Transverse colon (tissue), 4 donors: ENCODE measurements around the gene TMEM222. TPM values are rescaled to one million over a fixed set of nuclear protein-coding genes. Genes with fewer than 3 reads are reported as not detected.

Experiments
- DNase-seq: peaks from one replicate; pipeline ENCODE4 v3.0.0-alpha.2; 2019
- H3K27ac ChIP-seq, 4 donors: fragments of 200-600 bp; sonication (generic); 2 replicates each; pipeline ENCODE4 v1.5.1; 2016 to 2018; ENCODE audit warnings: inconsistent platforms in 4 of 4
- H3K27me3 ChIP-seq: fragments of 200-600 bp; sonication (generic); 2 replicates; pipeline ENCODE4 v1.5.1; 2017; ENCODE audit warnings: inconsistent platforms
- H3K36me3 ChIP-seq, 4 donors: fragments of 200-600 bp; sonication (generic); 2 replicates each; pipeline ENCODE4 v1.5.1; 2017 to 2019; ENCODE audit warnings: inconsistent platforms in 4 of 4
- H3K4me1 ChIP-seq, 4 donors: fragments of 200-600 bp; sonication (generic); 2 replicates each; pipeline ENCODE4 v1.5.1; 2017 to 2020; ENCODE audit warnings: inconsistent platforms in 4 of 4
- H3K4me3 ChIP-seq, 4 donors: fragments of 200-600 bp; sonication (generic); 1 replicate in 1 of 4; 2 replicates in 3 of 4; pipeline versions ENCODE4 v1.5.1 to v1.6.1; 2017 to 2019; ENCODE audit warnings: inconsistent platforms in 4 of 4
- H3K9me3 ChIP-seq, 2 donors: fragments of 200-600 bp; sonication (generic); 2 replicates each; pipeline ENCODE4 v1.5.1; 2017 to 2019; ENCODE audit warnings: inconsistent platforms in 2 of 2
- CTCF ChIP-seq, 5 experiments: fragments of 200-600 bp in 3 of 5; fragments of 450-650 bp in 2 of 5; sonication (generic) in 3 of 5; IDR thresholded peaks; 1 replicate in 2 of 5; 2 replicates in 3 of 5; pipeline ENCODE4 v1.5.1; 2016 to 2017; ENCODE audit warnings: antibody characterized with exemption in 5 of 5, inconsistent platforms in 3 of 5, mild to moderate bottlenecking in 2 of 5, moderate library complexity in 1 of 5
- EP300 ChIP-seq: sonication (generic); formaldehyde crosslinking; IDR thresholded peaks from one replicate; pipeline ENCODE4 v1.6.1; 2017; ENCODE audit warnings: antibody characterized with exemption, low read depth
- POLR2A ChIP-seq: fragments of 450-650 bp; IDR thresholded peaks from one replicate; pipeline ENCODE4 v1.6.1; 2016; ENCODE audit warnings: antibody characterized with exemption, mild to moderate bottlenecking, moderate library complexity
- POLR2AphosphoS5 ChIP-seq, 3 donors: sonication (generic); formaldehyde crosslinking; IDR thresholded peaks; one replicate each; pipeline ENCODE4 v1.6.1; 2016; ENCODE audit warnings: antibody characterized with exemption in 3 of 3
- WGBS, 2 donors: methylation state at CpG; one replicate each; pipeline ENCODE4 v1.1.5; 2018; ENCODE audit warnings: low coverage in 1 of 2; 5-methylcytosine and 5-hydroxymethylcytosine counted together
- in situ Hi-C, 4 donors: fragments of 200-750 bp; cut with MboI; loops; one replicate each; pipeline versions ENCODE4 v1.15.0 to v1.15.1; 2017; ENCODE audit warnings: low sequenced_read_pairs in 3 of 4, low pct_ligation_motif_present in 1 of 4, low pct_unique_long_range_greater_than_20kb in 1 of 4
- intact Hi-C: fragments of 100-400 bp; cut with DNase I; formaldehyde crosslinking; loops from one replicate; pipeline ENCODE4 v1.15.1; 2023; ENCODE audit warnings: low total_unique reads
- total RNA-seq, 4 donors: library from RNA; depleted of rRNA; stranded (reverse); fragments of >200 nt; gene quantifications; one replicate each; pipeline ENCODE4 v1.1.0, GENCODE V29; 2016

TMEM222 gene
- total RNA-seq, 4 donors from 2014 or later = 14.6 to 41.0 (median 22.3) TPM

GRCh38 chr1:27348861-27349783, 27.2 kb downstream of the TMEM222 start:
- intact Hi-C loops (no loop called here), in situ Hi-C loops (no loop called here)
- peak overlapping the region; percentile 25 to 56 (median 37) for H3K4me3 ChIP-seq
- no peaks in the 10 kb centered on the region for H3K36me3 ChIP-seq
- H3K4me1 ChIP-seq = peaks cover 15 to 30% (median 26%) of the 10 kb centered on the region in 4 donors
- WGBS, 2 donors = 35 to 90% methylated on average over 2 to 45 of the region's 51 CpGs
- H3K27me3 ChIP-seq = no peaks in the 10 kb centered on the region
- no peaks in the 10 kb centered on the region for H3K9me3 ChIP-seq
- H3K27ac ChIP-seq = peak overlapping the region; percentile 2 to 55 (median 7)
- TF ChIP-seq POLR2AphosphoS5 (IDR thresholded peaks at IDR 0.05) (no peak), POLR2A (no peak), CTCF (IDR thresholded peaks at IDR 0.05) (no peak), EP300 (no peak)
- peak; percentile 73 for DNase-seq

- in situ Hi-C loops (no loop called here), intact Hi-C loops (no loop called here)
- Histone ChIP-seq H3K27ac (peak overlapping the region; percentile 2 to 55 (median 5)), H3K9me3 (no peaks in the 10 kb centered on the region), H3K4me3 (peak overlapping the region; percentile 25 to 56 (median 37)), H3K36me3 (no peaks in the 10 kb centered on the region), H3K27me3 (no peaks in the 10 kb centered on the region), H3K4me1 (peaks cover 15 to 30% (median 26%) of the 10 kb centered on the region in 4 donors)
- TF ChIP-seq EP300 (no peak), CTCF (IDR thresholded peaks at IDR 0.05) (peak in 1 of 5 experiments; percentile 14), POLR2AphosphoS5 (IDR thresholded peaks at IDR 0.05) (peak in 1 of 3 donors; percentile 18), POLR2A (no peak)
- peak; percentile 72 for DNase-seq
- 19 to 42% methylated on average over 4 to 72 of the region's 84 CpGs for WGBS, 2 donors
These were observed 28.1 kb downstream of the TMEM222 start for GRCh38 chr1:27349784-27350662.

- Histone ChIP-seq H3K4me1 (peaks cover 15 to 30% (median 26%) of the 10 kb centered on the region in 4 donors), H3K27me3 (no peaks in the 10 kb centered on the region), H3K9me3 (no peaks in the 10 kb centered on the region), H3K36me3 (no peaks in the 10 kb centered on the region), H3K27ac (peak overlapping the region in 2 of 4 donors; percentile 12 to 30), H3K4me3 (peak overlapping the region in 1 of 4 donors; percentile 16)
- 48 to 66% methylated on average over 12 to 59 of the region's 62 CpGs for WGBS, 2 donors
- intact Hi-C loops = no loop called here
- TF ChIP-seq POLR2AphosphoS5 (IDR thresholded peaks at IDR 0.05) (no peak), EP300 (no peak), POLR2A (no peak), CTCF (IDR thresholded peaks at IDR 0.05) (no peak)
- peak; percentile 45 for DNase-seq
- in situ Hi-C loops = no loop called here
These were observed 28.9 kb downstream of the TMEM222 start for GRCh38 chr1:27350663-27351540.
